GM23248 (cell line): Measurements from ENCODE around the gene SULF2.

Experiments
- EZH2 ChIP-seq: fragments of 200-600 bp; sonication (generic); IDR thresholded peaks from 2 replicates; pipeline ENCODE4 v1.6.1; 2018; ENCODE audit warnings: antibody characterized with exemption, mild to moderate bottlenecking; ENCODE audit not compliant: insufficient read depth, poor library complexity, severe bottlenecking
- EZH2phosphoT487 ChIP-seq: fragments of 200-600 bp; sonication (generic); IDR thresholded peaks from 2 replicates; pipeline ENCODE4 v1.6.1; 2018; ENCODE audit warnings: antibody characterized with exemption, moderate library complexity, mild to moderate bottlenecking, low read depth; ENCODE audit not compliant: insufficient read depth

- no peak for TF ChIP-seq EZH2
- TF ChIP-seq EZH2phosphoT487 = no peak
These were observed 2.2 kb downstream of the SULF2 start for GRCh38 chr20:47782920-47783552.
